Measurements from ENCODE around the gene NPTX1. TPM values are rescaled to one million over a fixed set of nuclear protein-coding genes. Genes with fewer than 3 reads are reported as not detected.

Gene NPTX1
- total RNA-seq, 2 experiments from 2014 or later = 0.22 TPM; not detected in 1

DNA sequence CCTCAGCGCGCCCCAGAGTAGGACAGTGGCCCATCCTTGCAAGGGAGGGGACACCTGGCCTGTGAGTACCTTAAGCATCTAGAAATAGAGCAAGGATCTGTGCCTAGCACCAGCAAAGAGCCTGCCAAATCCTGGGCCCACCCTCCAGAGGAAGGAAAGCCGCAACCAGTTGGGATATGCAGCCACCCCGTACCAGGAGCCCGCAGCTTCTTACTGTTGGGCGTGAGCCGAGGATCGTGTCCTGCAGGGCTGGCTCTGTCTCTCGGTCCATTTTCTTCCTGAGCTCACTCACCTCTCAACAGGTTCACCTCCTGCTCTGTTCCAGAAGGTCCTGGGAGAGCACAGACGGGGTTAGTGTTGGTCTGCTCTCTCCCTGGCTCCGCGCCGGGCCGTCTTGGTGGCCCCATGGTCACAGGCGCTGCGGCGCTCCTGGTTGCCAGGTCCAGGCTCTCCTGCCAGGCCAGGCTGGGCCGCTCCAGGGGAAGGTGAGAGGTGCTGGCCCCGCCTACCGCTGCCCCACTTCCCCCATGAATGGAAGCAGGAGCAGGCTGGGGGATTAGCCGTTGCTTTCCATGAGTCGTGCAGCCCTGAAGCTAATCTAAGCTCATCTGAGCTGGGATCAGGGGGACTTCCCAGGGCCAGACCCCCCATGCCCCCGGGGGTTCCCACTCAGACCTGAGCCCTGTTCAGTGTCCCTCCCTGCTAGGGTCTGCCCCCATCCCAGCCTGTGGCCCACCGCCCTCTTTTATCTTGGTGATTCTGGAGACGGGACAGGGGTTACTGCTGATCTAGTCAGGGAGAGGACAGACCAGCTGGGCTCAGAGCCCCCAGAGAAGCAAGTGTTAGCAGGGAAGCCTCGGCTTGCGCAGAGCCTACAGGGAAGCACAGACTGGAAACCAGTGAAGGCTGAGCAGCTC, 48.8 kb downstream of the NPTX1 start:
- Histone ChIP-seq H3K9me3 (ENCODE audit: low read length) (no peaks in the 10 kb centered on the region), H3K4me3 (ENCODE audit: low read depth, low read length, poor library complexity, severe bottlenecking) (no peak overlapping the region), H3K4me2 (ENCODE audit: low read length) (no peak overlapping the region), H4K20me1 (ENCODE audit: insufficient read depth, low read length) (no peaks in the 10 kb centered on the region), H3K36me3 (ENCODE audit: insufficient read depth, low read length) (no peaks in the 10 kb centered on the region), H3K4me1 (ENCODE audit: insufficient read depth, low read length, poor library complexity, severe bottlenecking) (peaks cover 10% of the 10 kb centered on the region), H3K79me2 (ENCODE audit: insufficient read depth, low read depth, low read length) (no peaks in the 10 kb centered on the region), H2AFZ (ENCODE audit: low read length) (no peak overlapping the region), H3K27ac (ENCODE audit: low read depth, low read length, poor library complexity, severe bottlenecking) (no peak overlapping the region), H3K9me2 (ENCODE audit: insufficient read depth, low read length) (no peaks in the 10 kb centered on the region)
- BruUV-seq (replicated peaks) = no TSS peak
- CTCF ChIA-PET (ENCODE audit: unreplicated experiment) = interaction anchor here (0.5 kb wide), 2 partner anchors 148 to 1690 kb away, joined by 3 read pairs; no protein-coding TSS in a partner anchor
- no peak for DNase-seq (ENCODE audit: low spot score)
- POLR2A ChIA-PET = no interaction called here
- intact Hi-C loops (cut with micrococcal nuclease; ENCODE audit: unreplicated experiment) = loop anchor here (1.0 to 2.0 kb wide), 3 partner anchors 84 to 553 kb away; no protein-coding TSS in a partner anchor
- TF ChIP-seq, protein P1, sequence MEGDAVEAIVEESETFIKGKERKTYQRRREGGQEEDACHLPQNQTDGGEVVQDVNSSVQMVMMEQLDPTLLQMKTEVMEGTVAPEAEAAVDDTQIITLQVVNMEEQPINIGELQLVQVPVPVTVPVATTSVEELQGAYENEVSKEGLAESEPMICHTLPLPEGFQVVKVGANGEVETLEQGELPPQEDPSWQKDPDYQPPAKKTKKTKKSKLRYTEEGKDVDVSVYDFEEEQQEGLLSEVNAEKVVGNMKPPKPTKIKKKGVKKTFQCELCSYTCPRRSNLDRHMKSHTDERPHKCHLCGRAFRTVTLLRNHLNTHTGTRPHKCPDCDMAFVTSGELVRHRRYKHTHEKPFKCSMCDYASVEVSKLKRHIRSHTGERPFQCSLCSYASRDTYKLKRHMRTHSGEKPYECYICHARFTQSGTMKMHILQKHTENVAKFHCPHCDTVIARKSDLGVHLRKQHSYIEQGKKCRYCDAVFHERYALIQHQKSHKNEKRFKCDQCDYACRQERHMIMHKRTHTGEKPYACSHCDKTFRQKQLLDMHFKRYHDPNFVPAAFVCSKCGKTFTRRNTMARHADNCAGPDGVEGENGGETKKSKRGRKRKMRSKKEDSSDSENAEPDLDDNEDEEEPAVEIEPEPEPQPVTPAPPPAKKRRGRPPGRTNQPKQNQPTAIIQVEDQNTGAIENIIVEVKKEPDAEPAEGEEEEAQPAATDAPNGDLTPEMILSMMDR (conservative IDR thresholded peaks at IDR 0.05; ENCODE audit: low read length) = no peak
- no peak for TF ChIP-seq EZH2phosphoT487 (IDR thresholded peaks at IDR 0.05; ENCODE audit: borderline replicate concordance, low read depth, low read length)

DNA sequence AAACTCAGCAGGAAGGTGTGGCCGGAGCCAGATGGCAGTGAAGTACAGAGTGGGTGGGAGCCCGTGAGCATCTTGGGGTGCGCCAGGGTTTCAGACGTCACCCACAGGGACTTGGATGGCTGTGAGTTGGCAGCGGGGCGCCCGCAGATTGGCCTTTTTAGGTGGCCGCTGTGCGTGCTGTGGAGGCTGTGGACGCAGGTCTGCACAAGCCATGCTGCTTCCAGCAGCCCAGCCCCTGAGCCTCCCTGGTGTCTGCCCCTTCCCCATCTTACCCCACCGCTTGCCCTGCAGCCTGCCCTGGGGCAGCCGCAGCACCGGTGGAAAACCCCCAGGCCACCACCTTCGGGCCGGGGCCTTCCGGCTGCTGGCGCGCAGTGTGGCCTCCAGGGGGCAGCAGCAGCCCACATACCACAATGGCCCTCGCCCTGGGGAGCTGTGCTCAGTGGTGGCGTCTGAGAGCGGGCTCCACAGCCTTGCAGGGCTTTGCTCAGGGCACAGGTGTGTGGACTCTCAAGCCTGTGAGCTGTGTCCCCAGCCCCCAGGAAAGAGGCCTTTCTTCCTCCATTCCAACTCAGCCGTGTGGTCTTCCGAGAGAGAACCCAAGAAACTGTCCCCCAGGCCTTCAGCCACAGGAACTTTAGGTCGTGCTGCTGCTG, 49.6 kb downstream of the NPTX1 start:
- no peaks in the 10 kb centered on the region for H3K9me2 ChIP-seq (ENCODE audit: insufficient read depth, low read length)
- no peak overlapping the region for H3K4me2 ChIP-seq (ENCODE audit: low read length)
- no peaks in the 10 kb centered on the region for H4K20me1 ChIP-seq (ENCODE audit: insufficient read depth, low read length)
- ChIA-PET CTCF (ENCODE audit: unreplicated experiment) (interaction anchor here (0.5 kb wide), 2 partner anchors 149 to 1691 kb away, joined by 3 read pairs; no protein-coding TSS in a partner anchor), POLR2A (no interaction called here)
- BruUV-seq (replicated peaks) = no TSS peak
- no peaks in the 10 kb centered on the region for H3K9me3 ChIP-seq (ENCODE audit: low read length)
- TF ChIP-seq, protein P1 (conservative IDR thresholded peaks at IDR 0.05; ENCODE audit: low read length) = peak; percentile 99
- TF ChIP-seq EZH2phosphoT487 (IDR thresholded peaks at IDR 0.05; ENCODE audit: borderline replicate concordance, low read depth, low read length) = no peak
- no peak overlapping the region for H3K4me3 ChIP-seq (ENCODE audit: low read depth, low read length, poor library complexity, severe bottlenecking)
- intact Hi-C loops (cut with micrococcal nuclease; ENCODE audit: unreplicated experiment) = loop anchor here (1.0 to 2.0 kb wide), 3 partner anchors 85 to 554 kb away; no protein-coding TSS in a partner anchor
- peak; percentile 89 for DNase-seq (ENCODE audit: low spot score)
- H3K4me1 ChIP-seq (ENCODE audit: insufficient read depth, low read length, poor library complexity, severe bottlenecking) = peaks cover 10% of the 10 kb centered on the region
- no peak overlapping the region for H2AFZ ChIP-seq (ENCODE audit: low read length)
- no peak overlapping the region for H3K27ac ChIP-seq (ENCODE audit: low read depth, low read length, poor library complexity, severe bottlenecking)
- no peaks in the 10 kb centered on the region for H3K79me2 ChIP-seq (ENCODE audit: insufficient read depth, low read depth, low read length)
- no peaks in the 10 kb centered on the region for H3K36me3 ChIP-seq (ENCODE audit: insufficient read depth, low read length)
